HepG2 (cell line): ENCODE results near the gene HNRNPUL2. TPM values are rescaled to one million over a fixed set of nuclear protein-coding genes. Genes with fewer than 3 reads are reported as not detected.
"Not testable (repeated sequence)": the region's sequence is repeated elsewhere in the genome, so short reads cannot be mapped to it uniquely, and the experiment has no call there.

Source experiments
- ATAC-seq: fragments of 200-7000 bp; cut with Tn5 transposase; 3 replicates; pipeline ENCODE4 v1.9.1; 2020; ENCODE audit warnings: mild to moderate bottlenecking, moderate library complexity
- BruUV-seq: library from RNA; stranded (reverse); fragments of 400-500 nt; replicated peaks from 2 replicates; lab custom pipeline; 2021; lab: Mats Ljungman, UMichigan
- CTCF ChIA-PET: fragments of 300-600 bp; formaldehyde crosslinking; extraction: SDS; loops from one replicate; lab custom pipeline; 2021; ENCODE audit warnings: low total read pairs, inconsistent platforms, low intra/inter-chr PET ratio; lab: Yijun Ruan, JAX
- POLR2A ChIA-PET: fragments of 350-600 bp; sonication (Branson Sonifier 250); formaldehyde crosslinking; loops from one replicate; lab custom pipeline; 2020; ENCODE audit warnings: antibody characterized with exemption, inconsistent platforms; lab: Yijun Ruan, JAX
- DNase-seq: peaks from one replicate; pipeline ENCODE4 v3.0.0-alpha.2; 2015; ENCODE audit warnings: low spot score
- FAIRE-seq: peaks from 3 replicates; lab custom pipeline; 2011; peaks lifted over from hg19 to GRCh38; lab: Jason Lieb, UNC
- H2AFZ ChIP-seq: one replicate; pipeline ENCODE4 v1.6.1; 2011; ENCODE audit warnings: low read length, inconsistent platforms
- H3K27ac ChIP-seq: fragments of 300-600 bp; 3 replicates; pipeline ENCODE4 v1.8.0; 2011; ENCODE audit warnings: mixed run types, mild to moderate bottlenecking, mixed read lengths, low read length, inconsistent platforms; ENCODE audit not compliant: insufficient read depth; ENCODE audit errors: extremely low read length
- H3K27me3 ChIP-seq, 2 experiments: fragments of 200-600 bp in 1 of 2; 2 replicates in 1 of 2; 3 replicates in 1 of 2; pipeline versions ENCODE4 v1.6.0 to v1.8.0; 2011; ENCODE audit warnings: low read length in 2 of 2, mild to moderate bottlenecking in 2 of 2, moderate library complexity in 2 of 2, inconsistent platforms in 1 of 2; ENCODE audit not compliant: insufficient read depth in 2 of 2, control insufficient read depth in 1 of 2
- H3K36me3 ChIP-seq, 2 experiments: fragments of 200-600 bp in 1 of 2; replicated peaks in 1 of 2; 2 replicates in 1 of 2; 3 replicates in 1 of 2; pipeline versions ENCODE4 v1.5.1 to v1.8.0; 2011; ENCODE audit warnings: low read length in 2 of 2, inconsistent platforms in 1 of 2; ENCODE audit not compliant: insufficient read depth in 2 of 2, control insufficient read depth in 1 of 2
- H3K4me1 ChIP-seq: 2 replicates; pipeline ENCODE4 v1.5.1; 2012; ENCODE audit warnings: low read length, inconsistent platforms; ENCODE audit not compliant: insufficient read depth
- H3K4me2 ChIP-seq: 2 replicates; pipeline ENCODE4 v1.6.0; 2011; ENCODE audit warnings: low read depth, low read length, inconsistent platforms
- H3K4me3 ChIP-seq, 3 experiments: fragments of 200-600 bp in 1 of 3; sonication (generic), shearing (Covaris generic) in 1 of 3; replicated peaks in 1 of 3; 2 replicates each; pipeline ENCODE4 v1.5.1; 2011 to 2016; ENCODE audit warnings: low read length in 3 of 3, inconsistent platforms in 2 of 3, low read depth in 2 of 3, mild to moderate bottlenecking in 2 of 3, control low read depth in 1 of 3, mixed read lengths in 1 of 3; ENCODE audit not compliant: insufficient read depth in 1 of 3
- H3K79me2 ChIP-seq: one replicate; pipeline ENCODE4 v1.6.1; 2011; ENCODE audit warnings: low read length, inconsistent platforms; ENCODE audit not compliant: insufficient read depth
- H3K9ac ChIP-seq: 2 replicates; pipeline ENCODE4 v1.6.0; 2011; ENCODE audit warnings: mild to moderate bottlenecking, low read depth, low read length, inconsistent platforms; ENCODE audit not compliant: insufficient read depth
- H3K9me3 ChIP-seq: 2 replicates; pipeline ENCODE4 v1.5.1; 2012; ENCODE audit warnings: mild to moderate bottlenecking, low read length
- H4K20me1 ChIP-seq: 2 replicates; pipeline ENCODE4 v1.6.0; 2011; ENCODE audit warnings: inconsistent platforms, mild to moderate bottlenecking, low read length, moderate library complexity; ENCODE audit not compliant: insufficient read depth
- ARHGAP35 ChIP-seq: sonication (generic); formaldehyde crosslinking; IDR thresholded peaks from 2 replicates; pipeline ENCODE4 v1.9.0; 2022; ENCODE audit warnings: mild to moderate bottlenecking, inconsistent platforms, moderate library complexity, missing genetic modification reagents, borderline replicate concordance
- FOXO1 ChIP-seq: sonication (generic); formaldehyde crosslinking; IDR thresholded peaks from 2 replicates; pipeline ENCODE4 v1.4.0; 2020; ENCODE audit warnings: missing genetic modification reagents
- HNRNPK ChIP-seq: fragments of 200-400 bp; formaldehyde crosslinking; IDR thresholded peaks from 2 replicates; pipeline ENCODE4 v1.6.1; 2018; ENCODE audit warnings: low read length, low read depth, moderate library complexity, mild to moderate bottlenecking; ENCODE audit not compliant: poor library complexity, severe bottlenecking
- HOXD1 ChIP-seq: sonication (generic); formaldehyde crosslinking; IDR thresholded peaks from 2 replicates; pipeline ENCODE4 v1.5.0; 2020; ENCODE audit warnings: missing genetic modification reagents
- NR2F6 ChIP-seq, 2 experiments: IDR thresholded peaks; 2 replicates each; pipeline ENCODE4 v1.6.1; 2016; ENCODE audit warnings: antibody characterized with exemption in 1 of 2, mild to moderate bottlenecking in 1 of 2
- RBFOX2 ChIP-seq: fragments of 200-400 bp; formaldehyde crosslinking; IDR thresholded peaks from 2 replicates; pipeline ENCODE4 v1.6.1; 2017; ENCODE audit warnings: low read depth, mild to moderate bottlenecking, low read length
- TBL1XR1 ChIP-seq: fragments of 150-350 bp; IDR thresholded peaks from 2 replicates; pipeline ENCODE4 v1.6.1; 2014; ENCODE audit warnings: borderline replicate concordance, low read length; ENCODE audit not compliant: partially characterized antibody
- TP53 ChIP-seq: sonication (generic); formaldehyde crosslinking; conservative IDR thresholded peaks from 2 replicates; pipeline ENCODE4 v1.4.0; 2020; ENCODE audit warnings: missing genetic modification reagents
- ZMYM3 ChIP-seq: sonication (generic); formaldehyde crosslinking; IDR thresholded peaks from 2 replicates; pipeline ENCODE4 v1.5.1; 2020; ENCODE audit warnings: mild to moderate bottlenecking, missing genetic modification reagents
- ZNF451 ChIP-seq: sonication (generic); formaldehyde crosslinking; IDR thresholded peaks from 2 replicates; pipeline ENCODE4 v1.5.0; 2020; ENCODE audit warnings: mild to moderate bottlenecking, missing genetic modification reagents
- ZNF678 ChIP-seq: sonication (generic); formaldehyde crosslinking; IDR thresholded peaks from 2 replicates; pipeline ENCODE4 v1.4.0; 2020; ENCODE audit warnings: mild to moderate bottlenecking, missing genetic modification reagents
- ZNF737 ChIP-seq: sonication (generic); formaldehyde crosslinking; IDR thresholded peaks from 2 replicates; pipeline ENCODE4 v1.5.0; 2020; ENCODE audit warnings: missing genetic modification reagents, mild to moderate bottlenecking, borderline replicate concordance
- ZNF775 ChIP-seq: sonication (generic); formaldehyde crosslinking; IDR thresholded peaks from 2 replicates; pipeline ENCODE4 v1.4.0; 2020; ENCODE audit warnings: missing genetic modification reagents, mild to moderate bottlenecking, moderate library complexity, borderline replicate concordance
- ZNF776 ChIP-seq: sonication (generic); formaldehyde crosslinking; IDR thresholded peaks from 2 replicates; pipeline ENCODE4 v1.4.0; 2020; ENCODE audit warnings: mild to moderate bottlenecking, missing genetic modification reagents
- WGBS: methylation state at CpG from one replicate; pipeline ENCODE4 v1.1.6; 2017; ENCODE audit warnings: low lambda C conversion rate; 5-methylcytosine and 5-hydroxymethylcytosine counted together
- in situ Hi-C: cut with HindIII; loops from 2 replicates; pipeline ENCODE4 v1.10.0; 2017; ENCODE audit warnings: low pct_unique_long_range_greater_than_20kb; ENCODE audit not compliant: extremely low pct_ligation_motif_present
- intact Hi-C: fragments of 100-400 bp; cut with micrococcal nuclease; formaldehyde crosslinking; loops from one replicate; pipeline ENCODE4 v1.10.0; 2022; ENCODE audit not compliant: unreplicated experiment
- polyA plus RNA-seq, 8 experiments: library from polyadenylated mRNA; depleted of rRNA in 3 of 8; stranded (reverse) in 7 of 8; unstranded in 1 of 8; fragments of >200 nt; fragmentation: Illumina TruSeq in 4 of 8; extraction: Trizol in 4 of 8; gene quantifications; 2 replicates each; pipeline versions ENCODE4 v1.2.1 to v1.2.3, GENCODE V29; 2011 to 2016; ENCODE audit warnings: low read depth in 4 of 8, missing spikeins in 1 of 8, mixed read lengths in 1 of 8; ENCODE audit not compliant: insufficient read depth in 1 of 8
- total RNA-seq, 5 experiments: library from RNA; depleted of rRNA; stranded (reverse); fragments of >200 nt; fragmentation: Illumina TruSeq; extraction: Trizol; gene quantifications; 2 replicates each; pipeline ENCODE4 v1.2.3, GENCODE V29; 2016; ENCODE audit warnings: low read depth in 1 of 5

Gene HNRNPUL2
- total and polyA plus RNA-seq, 2 of the 13 experiments (the other 11 are each of a cell fraction or from before 2014, with no cell fraction given), result 8.4 to 9.6 TPM

DNA sequence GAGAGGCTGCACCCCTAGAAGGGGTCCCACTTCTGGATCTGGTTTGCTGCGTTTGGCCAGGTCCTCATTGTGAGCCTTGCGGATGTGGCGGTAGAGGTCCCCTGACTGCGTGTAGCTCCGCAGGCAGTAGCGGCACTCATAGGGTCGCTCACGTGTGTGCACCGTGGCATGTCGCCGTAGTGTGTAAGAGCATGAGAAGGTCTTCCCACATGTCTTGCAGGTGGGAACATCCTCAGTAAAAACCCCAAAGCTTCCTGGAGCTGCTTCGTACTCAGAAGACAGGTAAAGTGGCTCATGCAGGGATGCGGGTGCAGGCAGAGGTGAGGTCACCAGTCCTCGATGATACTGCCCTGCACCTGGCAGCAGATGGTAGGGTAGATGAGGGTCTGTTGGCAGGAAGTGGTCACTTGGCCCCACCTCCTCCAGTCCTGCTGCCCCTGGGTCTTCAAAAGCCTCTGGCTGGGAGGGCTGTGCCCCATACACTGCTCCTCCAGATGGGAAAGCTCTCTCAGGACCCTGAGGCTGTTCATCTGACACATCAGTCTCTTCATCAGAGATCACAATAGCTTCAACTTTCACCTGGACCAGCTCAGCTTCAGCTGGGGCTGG, 25.0 kb upstream of the HNRNPUL2 start:
- BruUV-seq, result no TSS peak
- FAIRE-seq, result no peak
- no peaks in the 10 kb centered on the region for H3K79me2 ChIP-seq
- H3K9me3 ChIP-seq, result no peaks in the 10 kb centered on the region
- ATAC-seq, result no peak
- H3K4me2 ChIP-seq, result no peak overlapping the region
- WGBS, result 96% methylated on average over 11 of the region's 14 CpGs
- H3K36me3 ChIP-seq, result peaks cover 6 to 8% of the 10 kb centered on the region in 2 experiments; a peak in 3 of 5 replicates
- ChIA-PET POLR2A (interaction anchor here (0.6 to 4.4 kb wide), 2 partner anchors 23 to 80 kb away, joined by 3 to 129 read pairs; partner anchors contain the start of genes HNRNPUL2, STX5 and TTC9C), CTCF (no interaction called here)
- H4K20me1 ChIP-seq, result no peaks in the 10 kb centered on the region
- no peak for DNase-seq
- intact Hi-C loops, result no loop called here
- in situ Hi-C loops, result no loop called here
- peaks cover 24% of the 10 kb centered on the region for H3K4me1 ChIP-seq
- no peak overlapping the region for H2AFZ ChIP-seq
- no peak overlapping the region for H3K4me3 ChIP-seq
- no peak overlapping the region for H3K27ac ChIP-seq
- H3K27me3 ChIP-seq, result no peaks in the 10 kb centered on the region
- TF ChIP-seq TP53, result no peak
- TF ChIP-seq RBFOX2, result no peak
- TF ChIP-seq ZMYM3 (CRISPR knock-in tag), result no peak
- TF ChIP-seq NR2F6 (IDR thresholded peaks at IDR 0.05), result no peak
- no peak for TF ChIP-seq NR2F6 (CRISPR knock-in tag; IDR thresholded peaks at IDR 0.05)
- no peak for TF ChIP-seq ARHGAP35 (CRISPR knock-in tag)
- TF ChIP-seq HNRNPK, result no peak
- no peak for TF ChIP-seq FOXO1 (CRISPR knock-in tag)
- TF ChIP-seq ZNF737, result no peak
- no peak for TF ChIP-seq HOXD1 (CRISPR knock-in tag)
- no peak for TF ChIP-seq ZNF775 (CRISPR knock-in tag)
- TF ChIP-seq ZNF678 (CRISPR knock-in tag), result no peak
- no peak for TF ChIP-seq ZNF451
- TF ChIP-seq ZNF776, result no peak
- TF ChIP-seq TBL1XR1, result no peak
- no peak overlapping the region for H3K9ac ChIP-seq

DNA sequence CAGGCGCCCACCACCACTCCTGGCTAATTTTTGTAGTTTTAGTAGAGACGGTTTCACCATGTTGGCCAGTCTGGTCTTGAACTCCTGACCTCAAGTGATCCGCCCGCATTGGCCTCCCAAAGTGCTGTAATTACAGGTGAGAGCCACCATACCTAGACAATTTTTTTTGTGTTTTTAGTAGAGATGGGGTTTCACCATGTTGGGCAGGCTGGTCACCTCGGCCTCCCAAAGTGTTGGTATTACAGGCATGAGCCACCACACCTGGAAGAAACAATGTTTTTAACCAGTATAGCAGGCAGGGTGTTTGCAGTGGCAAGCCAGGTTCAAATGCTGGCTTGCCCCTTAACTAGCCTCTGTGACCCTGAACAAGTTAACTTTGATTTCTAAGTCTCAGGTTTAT, 22.7 kb upstream of the HNRNPUL2 start:
- H4K20me1 ChIP-seq, H3K4me3 ChIP-seq, H3K9me3 ChIP-seq, intact Hi-C loops, H3K36me3 ChIP-seq, in situ Hi-C loops, POLR2A ChIA-PET, H3K9ac ChIP-seq, H3K79me2 ChIP-seq, DNase-seq, H2AFZ ChIP-seq, H3K27ac ChIP-seq, BruUV-seq, H3K27me3 ChIP-seq, H3K4me2 ChIP-seq, FAIRE-seq, CTCF ChIA-PET, ATAC-seq: not testable (repeated sequence)
- 96% methylated on average over 5 of the region's 5 CpGs for WGBS
- peaks cover 15% of the 10 kb centered on the region for H3K4me1 ChIP-seq
